TTC549 (cell line): ENCODE data around the gene NTHL1.
"Not testable (repeated sequence)": the region's sequence is repeated elsewhere in the genome, so short reads cannot be mapped to it uniquely, and the experiment has no call there.

Experiments used
- FAIRE-seq: peaks from 2 replicates; lab custom pipeline; 2012; peaks lifted over from hg19 to GRCh38; lab: Jason Lieb, UNC

Gene NTHL1

DNA sequence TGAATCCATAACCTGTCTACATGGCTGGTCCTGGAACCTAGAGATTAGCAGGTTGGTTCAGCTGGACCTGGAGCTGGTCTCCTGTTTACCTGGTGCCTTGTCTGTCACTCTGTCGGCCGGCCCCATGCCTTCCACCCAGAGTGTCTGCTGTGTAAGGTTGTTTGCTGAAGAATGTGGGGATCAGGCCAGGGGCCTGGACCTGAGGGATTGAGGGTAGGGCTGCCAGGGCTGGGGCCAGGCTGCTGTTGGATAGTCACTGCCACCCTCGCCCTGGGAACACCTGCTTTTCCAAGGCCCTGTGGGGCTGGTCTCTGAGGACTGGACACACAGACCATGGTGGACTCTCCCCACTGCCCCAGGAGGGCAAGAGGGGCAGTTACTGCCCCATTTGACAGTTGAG is 19.5 kb downstream of the NTHL1 start:
- FAIRE-seq: no peak

DNA sequence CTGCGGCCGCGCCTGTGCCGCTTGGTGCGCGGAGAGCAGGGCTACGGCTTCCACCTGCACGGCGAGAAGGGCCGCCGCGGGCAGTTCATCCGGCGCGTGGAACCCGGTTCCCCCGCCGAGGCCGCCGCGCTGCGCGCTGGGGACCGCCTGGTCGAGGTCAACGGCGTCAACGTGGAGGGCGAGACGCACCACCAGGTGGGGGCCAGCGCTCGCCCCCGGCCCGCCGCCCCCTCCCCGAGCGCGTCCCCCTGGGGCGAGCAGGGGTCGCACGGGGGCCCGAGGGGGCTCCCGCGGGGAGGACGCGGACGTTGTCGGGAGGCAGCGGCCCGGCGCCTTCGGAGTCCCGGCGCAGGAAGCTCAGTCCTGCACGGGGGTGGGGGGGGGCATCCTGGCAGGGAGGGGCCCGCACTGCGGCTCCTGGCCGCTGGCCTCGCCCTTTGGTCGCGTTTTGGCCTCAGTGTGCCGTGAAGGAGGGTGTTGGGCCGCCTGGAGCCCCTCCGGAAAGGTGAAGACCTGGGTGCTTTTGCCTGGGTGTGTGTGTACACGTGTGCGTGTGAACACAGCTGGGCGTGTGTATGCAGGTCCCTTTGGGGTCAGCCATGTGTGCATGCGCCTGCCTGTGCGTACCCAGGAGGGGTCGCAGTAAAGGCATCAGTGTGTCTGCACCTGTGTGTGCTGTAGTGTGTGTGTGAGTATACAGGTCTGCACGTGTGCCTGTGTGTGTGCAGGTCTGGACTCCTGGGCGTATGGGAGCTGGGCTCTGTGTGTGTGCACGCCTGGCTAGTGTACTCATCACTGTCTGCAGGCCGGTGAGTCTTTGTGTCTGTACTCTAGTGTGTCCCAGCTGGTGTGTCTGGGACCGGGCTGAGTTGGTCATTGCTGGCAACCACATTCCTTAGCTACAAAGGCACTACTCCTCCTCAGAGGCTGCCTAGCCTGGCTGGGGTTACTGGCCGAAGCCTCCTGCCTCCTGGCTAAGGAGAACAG is 20.3 kb downstream of the NTHL1 start:
- no peak for FAIRE-seq

DNA sequence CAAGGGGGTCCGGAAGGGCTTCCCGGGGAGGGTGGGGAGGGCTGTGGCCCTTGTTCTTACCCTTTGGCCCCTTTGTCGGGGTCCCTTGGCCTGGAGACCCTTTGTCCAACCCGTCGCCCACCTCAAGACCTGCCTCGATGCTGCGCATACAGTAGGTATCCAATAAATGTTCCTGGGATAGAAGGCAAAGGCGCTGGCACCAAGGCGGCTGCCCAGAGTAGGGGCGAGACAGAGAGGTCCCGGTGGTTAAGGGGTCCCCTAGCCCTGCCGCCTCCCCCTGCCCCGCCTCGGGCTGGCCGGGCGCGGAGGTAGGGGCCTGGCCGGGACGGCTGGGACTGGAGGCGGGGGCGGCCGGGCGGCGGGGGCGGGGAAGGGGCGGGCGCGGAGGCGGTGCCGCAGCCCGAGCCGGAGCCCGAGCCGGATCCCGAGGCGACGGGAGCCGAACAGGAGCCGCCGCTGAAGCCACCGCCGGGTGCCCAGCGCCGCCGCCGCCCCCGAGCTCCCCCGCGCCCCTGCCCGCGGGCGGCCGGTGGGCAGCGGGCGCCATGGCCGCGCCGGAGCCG is 21.1 kb downstream of the NTHL1 start, which contains the start of gene NHERF2:
NHERF2 (plus strand) TSS at position 442 of the 563 bp plus-strand sequence; CDS start at position 546, 104 bp downstream.
- FAIRE-seq: no peak

DNA sequence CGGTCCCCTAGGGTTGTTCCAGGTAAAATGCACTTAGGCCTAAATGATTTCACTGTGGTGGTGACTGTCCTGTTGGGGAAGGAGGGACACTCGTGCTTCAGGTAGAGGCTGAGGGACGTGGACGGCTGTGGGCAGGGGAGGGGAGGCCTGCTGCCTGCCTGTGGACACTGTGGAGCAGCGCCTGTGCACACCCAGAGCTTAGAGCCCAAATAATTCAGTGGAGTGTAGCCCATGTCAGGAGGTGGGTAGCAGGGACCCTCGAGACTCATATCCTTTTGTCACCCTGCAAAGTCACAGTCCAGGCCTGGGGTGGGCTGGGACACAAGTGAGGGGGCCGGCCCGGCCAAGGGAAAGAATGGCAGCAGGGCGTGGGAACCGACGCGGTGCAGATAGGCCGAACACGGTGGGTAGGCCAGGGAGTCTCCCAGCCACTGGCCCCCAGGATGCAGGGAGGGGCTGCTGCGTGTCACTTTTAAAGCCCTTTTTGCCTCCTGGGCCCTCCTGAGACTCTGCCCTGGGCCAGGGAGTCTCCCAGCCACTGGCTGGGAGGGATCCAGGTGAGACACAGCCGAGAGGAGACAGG is 21.7 kb downstream of the NTHL1 start:
- FAIRE-seq: no peak

DNA sequence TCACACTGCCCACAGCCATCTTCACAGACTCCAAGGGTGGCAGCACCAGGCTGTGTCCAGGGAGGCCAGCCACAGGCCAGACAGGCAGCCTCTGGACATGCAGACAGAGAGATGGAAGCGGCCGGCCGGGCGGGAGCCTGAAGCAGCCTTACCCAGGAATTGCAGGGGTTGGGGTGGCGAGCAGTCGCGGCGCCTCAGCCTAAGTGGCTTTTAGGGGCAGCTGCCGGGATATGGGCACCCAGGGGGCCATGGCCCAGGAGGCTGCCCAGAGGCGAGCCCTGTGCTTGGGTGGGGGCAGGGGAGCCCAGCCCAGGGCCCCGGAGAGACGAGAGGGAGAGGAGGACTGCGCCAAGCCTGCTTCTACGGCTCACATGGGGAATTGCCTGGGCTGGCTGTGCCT is 22.4 kb downstream of the NTHL1 start:
- no peak for FAIRE-seq

GRCh38 chr16:2024032-2024420 is 23.6 kb downstream of the NTHL1 start:
- no peak for FAIRE-seq

- no peak for FAIRE-seq
Observed at GRCh38 chr16:2023092-2024031, 24.3 kb downstream of the NTHL1 start.

- no peak for FAIRE-seq
Observed at GRCh38 chr16:2022723-2023091, 24.9 kb downstream of the NTHL1 start.

DNA sequence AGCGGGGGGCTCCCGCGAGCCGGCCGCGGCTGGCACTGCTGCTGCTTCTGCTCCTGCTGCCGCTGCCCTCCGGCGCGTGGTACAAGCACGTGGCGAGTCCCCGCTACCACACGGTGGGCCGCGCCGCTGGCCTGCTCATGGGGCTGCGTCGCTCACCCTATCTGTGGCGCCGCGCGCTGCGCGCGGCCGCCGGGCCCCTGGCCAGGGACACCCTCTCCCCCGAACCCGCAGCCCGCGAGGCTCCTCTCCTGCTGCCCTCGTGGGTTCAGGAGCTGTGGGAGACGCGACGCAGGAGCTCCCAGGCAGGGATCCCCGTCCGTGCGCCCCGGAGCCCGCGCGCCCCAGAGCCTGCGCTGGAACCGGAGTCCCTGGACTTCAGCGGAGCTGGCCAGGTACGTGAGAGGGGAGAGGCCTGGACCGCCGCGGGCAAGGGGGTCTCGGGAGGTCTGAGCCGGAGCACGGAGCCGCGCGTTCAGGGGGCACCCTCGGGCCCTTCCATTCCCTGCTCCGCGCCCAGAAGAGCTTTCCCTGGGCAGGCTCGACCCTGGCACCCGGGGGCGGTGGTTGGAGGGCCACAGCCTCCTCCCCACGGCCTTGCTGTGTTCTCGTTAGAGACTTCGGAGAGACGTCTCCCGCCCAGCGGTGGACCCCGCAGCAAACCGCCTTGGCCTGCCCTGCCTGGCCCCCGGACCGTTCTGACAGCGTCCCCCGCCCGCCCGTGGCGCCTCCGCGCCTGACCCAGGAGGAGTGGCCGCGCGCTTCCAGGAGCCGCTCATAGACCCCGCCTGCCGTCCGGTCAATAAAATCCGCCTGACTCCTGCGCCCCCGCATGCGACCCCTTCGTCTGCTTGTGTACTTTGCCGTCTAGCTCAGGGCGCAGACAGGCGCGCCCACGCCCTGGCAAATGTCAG is 27.5 kb downstream of the NTHL1 start:
- FAIRE-seq: no peak

- FAIRE-seq: no peak
Observed at GRCh38 chr16:2019518-2019920, 28.1 kb downstream of the NTHL1 start, which contains the start of gene NPW. NPW (plus strand) TSS chr16:2019785.

GRCh38 chr16:2016407-2016922 is 31.2 kb downstream of the NTHL1 start:
- FAIRE-seq: no peak

DNA sequence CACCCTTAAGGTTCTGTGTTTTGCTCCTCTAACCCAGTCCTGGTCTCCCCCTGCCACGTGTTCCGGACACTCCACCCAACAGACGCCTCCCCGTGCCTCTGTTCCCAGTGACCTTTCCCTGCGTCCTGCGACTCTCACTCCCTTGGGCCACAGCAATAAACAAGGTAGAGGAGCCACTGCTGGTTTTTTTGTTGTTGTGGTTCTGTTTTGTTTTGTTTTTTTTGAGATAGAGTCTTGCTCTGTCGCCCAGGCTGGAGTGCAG is 31.8 kb downstream of the NTHL1 start:
- FAIRE-seq: no peak

GRCh38 chr16:2015117-2015946 is 32.3 kb downstream of the NTHL1 start:
- no peak for FAIRE-seq

GRCh38 chr16:2013527-2013926 is 34.1 kb downstream of the NTHL1 start:
- FAIRE-seq: no peak

- FAIRE-seq: not testable (repeated sequence)
Observed at GRCh38 chr16:2011726-2012125, 35.9 kb downstream of the NTHL1 start.

DNA sequence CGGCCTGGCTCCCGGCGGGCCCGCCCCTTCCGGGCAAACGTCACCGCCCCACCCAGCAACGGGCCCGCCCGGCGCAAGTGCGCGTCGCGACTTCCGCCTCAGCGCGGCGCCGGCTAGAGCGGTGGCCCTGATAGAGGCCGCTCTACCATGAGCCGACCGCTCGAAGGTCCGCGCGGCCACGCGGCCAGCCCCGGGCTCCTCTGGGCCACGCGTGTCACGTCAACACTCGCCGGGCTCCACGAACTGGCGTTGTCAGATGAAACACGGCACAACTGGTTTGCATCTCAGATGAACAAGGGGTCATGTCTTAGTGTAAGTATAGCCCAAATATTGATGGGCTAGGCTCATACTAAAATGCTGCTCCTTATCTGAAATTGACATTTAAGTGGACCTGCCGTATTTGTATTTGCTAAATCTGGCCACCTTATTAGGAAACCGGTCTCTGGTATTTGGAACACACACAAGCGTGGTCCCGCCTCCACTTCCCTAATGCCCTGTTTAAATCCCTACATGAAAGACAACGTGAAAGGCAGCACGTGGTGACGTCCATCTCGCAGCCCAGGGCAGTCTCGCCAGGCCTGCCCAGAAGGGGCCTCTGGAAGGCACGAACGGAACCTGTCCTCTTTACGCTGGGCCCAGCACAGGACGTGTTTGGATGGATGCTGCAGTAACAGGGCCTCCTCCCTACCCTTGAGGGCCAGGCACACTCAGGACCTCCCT is 37.7 kb downstream of the NTHL1 start, which contains the start of gene ZNF598:
ZNF598 (minus strand) TSS at position 31 of the 720 bp plus-strand sequence.
- no peak for FAIRE-seq

DNA sequence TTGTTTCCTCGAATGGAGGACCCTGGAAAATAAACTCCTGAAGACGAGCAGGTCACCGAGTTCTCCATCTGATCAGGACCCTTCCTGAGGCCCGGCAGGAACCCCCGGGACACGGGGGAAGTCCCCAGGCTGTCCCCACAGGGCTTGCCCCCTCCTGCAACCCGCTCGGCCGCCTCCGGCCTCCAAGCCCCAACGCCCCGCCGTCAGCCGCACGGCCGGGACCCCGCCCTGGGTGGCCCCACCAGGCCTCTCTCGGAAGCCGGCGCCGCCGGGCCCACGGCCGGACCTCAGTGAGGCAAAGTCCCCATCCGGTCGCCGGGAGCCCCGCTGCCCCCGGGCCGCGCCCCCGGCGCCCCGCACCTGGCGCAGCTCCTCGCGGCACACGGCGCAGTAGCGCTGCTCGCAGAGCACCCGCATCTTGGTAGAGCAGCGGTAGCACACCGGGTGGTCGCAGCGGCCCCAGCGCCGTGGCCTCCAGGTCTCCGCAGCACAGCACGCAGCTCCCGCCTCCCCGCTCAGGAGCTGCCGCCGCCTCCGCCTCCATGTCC is 38.4 kb downstream of the NTHL1 start:
- no peak for FAIRE-seq

GRCh38 chr16:2008631-2009163 is 38.9 kb downstream of the NTHL1 start:
- no peak for FAIRE-seq
